PFSK-1 (cell line): ENCODE results near the gene WSCD2.

Experiments
- POLR2AphosphoS5 ChIP-seq: IDR thresholded peaks from 2 replicates; pipeline ENCODE4 v1.6.1; 2012; ENCODE audit warnings: low read depth, mild to moderate bottlenecking, control low read depth, low read length, moderate library complexity
- TAF1 ChIP-seq: IDR thresholded peaks from 2 replicates; pipeline ENCODE4 v1.6.1; 2012; ENCODE audit warnings: low read length, control low read depth, borderline replicate concordance; ENCODE audit not compliant: insufficient read depth

- TF ChIP-seq POLR2AphosphoS5 = no peak
- no peak for TF ChIP-seq TAF1
Measured at GRCh38 chr12:108269224-108269623, 140.1 kb downstream of the WSCD2 start.
